RWPE2 (cell line): ENCODE data around the gene IFI27.
A peak's percentile ranks its signal among the peaks of the same experiment; 100 is the strongest.

ENCODE experiments used
- ATAC-seq: fragments of 200-7000 bp; cut with Tn5 transposase; 3 replicates; pipeline ENCODE4 v1.9.1; 2021; ENCODE audit warnings: low read depth
- DNase-seq: peaks from one replicate; pipeline ENCODE4 v3.0.0-alpha.2; 2020; ENCODE audit warnings: low spot score
- H3K27ac ChIP-seq: fragments of 450-650 bp; 2 replicates; pipeline ENCODE4 v1.5.1; 2017; ENCODE audit warnings: mild to moderate bottlenecking; ENCODE audit not compliant: poor library complexity, severe bottlenecking
- H3K27me3 ChIP-seq: fragments of 250-450 bp; sonication (Bioruptor Pico); 2 replicates; pipeline ENCODE4 v1.5.1; 2021; ENCODE audit warnings: mild to moderate bottlenecking, moderate library complexity; ENCODE audit not compliant: insufficient read depth, poor library complexity, severe bottlenecking
- H3K36me3 ChIP-seq: fragments of 250-450 bp; sonication (Bioruptor Pico); 2 replicates; pipeline ENCODE4 v1.5.1; 2020; ENCODE audit warnings: low read depth, mild to moderate bottlenecking, moderate library complexity
- H3K4me1 ChIP-seq: fragments of 250-450 bp; sonication (Bioruptor Pico); 2 replicates; pipeline ENCODE4 v1.5.1; 2021; ENCODE audit warnings: mild to moderate bottlenecking, moderate library complexity; ENCODE audit not compliant: insufficient read depth, poor library complexity, severe bottlenecking
- H3K4me3 ChIP-seq: fragments of 250-450 bp; sonication (Bioruptor Pico); 2 replicates; pipeline ENCODE4 v1.5.1; 2021; ENCODE audit warnings: mild to moderate bottlenecking, moderate library complexity; ENCODE audit not compliant: severe bottlenecking
- H3K9me3 ChIP-seq: fragments of 250-450 bp; sonication (Bioruptor Pico); 2 replicates; pipeline ENCODE4 v1.5.1; 2021; ENCODE audit warnings: mild to moderate bottlenecking, moderate library complexity; ENCODE audit not compliant: severe bottlenecking
- TF ChIP-seq, protein P1 (sequence below): fragments of 450-650 bp; IDR thresholded peaks from one replicate; pipeline ENCODE4 v1.5.1; 2017; ENCODE audit warnings: mild to moderate bottlenecking, moderate library complexity; ENCODE audit not compliant: poor library complexity, severe bottlenecking

The IFI27 gene

DNA sequence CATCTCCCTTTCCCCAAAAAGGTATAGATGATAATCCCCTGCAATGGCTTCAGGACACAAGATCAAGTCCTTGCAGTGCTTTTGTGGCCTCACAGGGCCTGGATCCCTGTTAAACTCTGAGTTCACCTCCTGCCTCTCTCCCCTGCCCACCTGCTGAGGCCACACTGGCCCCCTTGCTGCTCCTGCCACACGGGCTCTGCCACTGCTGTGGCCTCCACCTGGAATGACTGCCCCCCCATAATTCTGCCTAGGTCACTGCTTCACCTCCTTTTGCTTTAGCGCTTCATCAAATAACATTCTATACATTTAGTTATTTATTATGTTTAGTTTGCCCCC is 653 bp upstream of the IFI27 start:
- Histone ChIP-seq H3K4me3 (no peak overlapping the region), H3K27me3 (no peaks in the 10 kb centered on the region), H3K4me1 (peaks cover 7% of the 10 kb centered on the region), H3K9me3 (no peaks in the 10 kb centered on the region), H3K36me3 (no peaks in the 10 kb centered on the region), H3K27ac (no peak overlapping the region)
- ATAC-seq: no peak
- TF ChIP-seq, protein P1, sequence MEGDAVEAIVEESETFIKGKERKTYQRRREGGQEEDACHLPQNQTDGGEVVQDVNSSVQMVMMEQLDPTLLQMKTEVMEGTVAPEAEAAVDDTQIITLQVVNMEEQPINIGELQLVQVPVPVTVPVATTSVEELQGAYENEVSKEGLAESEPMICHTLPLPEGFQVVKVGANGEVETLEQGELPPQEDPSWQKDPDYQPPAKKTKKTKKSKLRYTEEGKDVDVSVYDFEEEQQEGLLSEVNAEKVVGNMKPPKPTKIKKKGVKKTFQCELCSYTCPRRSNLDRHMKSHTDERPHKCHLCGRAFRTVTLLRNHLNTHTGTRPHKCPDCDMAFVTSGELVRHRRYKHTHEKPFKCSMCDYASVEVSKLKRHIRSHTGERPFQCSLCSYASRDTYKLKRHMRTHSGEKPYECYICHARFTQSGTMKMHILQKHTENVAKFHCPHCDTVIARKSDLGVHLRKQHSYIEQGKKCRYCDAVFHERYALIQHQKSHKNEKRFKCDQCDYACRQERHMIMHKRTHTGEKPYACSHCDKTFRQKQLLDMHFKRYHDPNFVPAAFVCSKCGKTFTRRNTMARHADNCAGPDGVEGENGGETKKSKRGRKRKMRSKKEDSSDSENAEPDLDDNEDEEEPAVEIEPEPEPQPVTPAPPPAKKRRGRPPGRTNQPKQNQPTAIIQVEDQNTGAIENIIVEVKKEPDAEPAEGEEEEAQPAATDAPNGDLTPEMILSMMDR: no peak
- no peak for DNase-seq

DNA sequence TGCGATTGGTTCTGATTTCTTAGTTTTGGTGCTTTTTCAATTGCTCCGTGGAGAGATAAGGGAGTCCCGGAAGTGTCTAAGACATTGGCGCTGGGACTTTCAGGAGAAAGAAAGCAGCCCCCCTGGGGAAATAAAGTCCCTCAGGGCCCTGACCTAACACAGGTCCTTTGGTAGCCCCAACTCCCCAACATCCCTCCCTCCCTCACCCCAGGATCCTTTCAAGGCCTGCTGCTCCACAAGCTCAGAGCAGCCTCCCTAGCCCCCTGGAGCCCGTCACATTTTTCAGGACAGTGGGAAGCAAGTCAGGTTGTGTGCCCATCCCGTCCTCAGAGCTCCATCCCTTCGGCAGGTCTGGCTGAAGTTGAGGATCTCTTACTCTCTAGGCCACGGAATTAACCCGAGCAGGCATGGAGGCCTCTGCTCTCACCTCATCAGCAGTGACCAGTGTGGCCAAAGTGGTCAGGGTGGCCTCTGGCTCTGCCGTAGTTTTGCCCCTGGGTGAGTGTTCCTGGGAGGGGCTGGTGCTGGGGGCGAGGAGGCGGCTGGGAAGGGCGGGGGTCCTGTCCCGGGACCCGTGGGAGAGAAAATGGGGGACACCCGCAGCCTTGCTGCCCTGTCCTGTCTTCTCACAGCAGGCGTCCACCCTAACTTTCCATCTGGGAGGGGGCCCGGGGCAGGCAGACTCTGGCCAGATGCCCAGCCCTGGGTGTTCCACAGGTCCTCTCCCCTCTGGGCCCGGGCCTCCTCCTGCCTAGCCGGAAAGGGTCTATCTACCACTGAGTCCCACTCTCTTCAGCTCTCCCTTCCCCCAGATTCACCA is 950 bp downstream of the IFI27 start:
- Histone ChIP-seq H3K27me3 (no peaks in the 10 kb centered on the region), H3K27ac (no peak overlapping the region), H3K9me3 (no peaks in the 10 kb centered on the region), H3K36me3 (no peaks in the 10 kb centered on the region), H3K4me1 (peaks cover 7% of the 10 kb centered on the region), H3K4me3 (peak overlapping the region; percentile 26)
- DNase-seq (no peak), ATAC-seq (no peak)
- TF ChIP-seq, protein P1: no peak

DNA sequence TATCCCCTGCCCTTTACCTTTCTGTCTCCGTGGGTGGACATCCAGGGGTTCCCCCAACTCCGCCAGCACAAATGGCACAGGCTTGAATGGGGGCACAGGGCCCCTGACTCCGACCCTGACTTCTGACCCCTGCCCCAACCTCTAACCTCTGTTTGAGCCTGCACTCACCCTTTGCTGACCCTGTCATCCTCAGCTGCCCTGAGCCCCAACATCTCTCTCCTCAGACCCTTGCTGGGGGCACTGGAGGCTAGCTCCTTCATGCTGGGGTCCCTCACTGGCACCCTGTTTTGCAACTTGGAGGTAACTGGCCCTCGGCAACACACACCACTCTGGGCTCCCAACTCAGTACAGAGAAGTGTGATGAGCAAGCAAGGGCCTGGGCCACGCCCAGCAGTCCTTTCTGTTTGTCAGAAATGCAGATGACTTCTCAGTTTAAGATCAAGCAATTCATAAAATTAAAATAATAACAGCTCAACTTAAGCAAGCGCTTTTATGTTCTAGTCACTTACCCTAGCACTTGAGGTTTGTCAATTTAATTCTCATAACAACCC is 2.1 kb downstream of the IFI27 start:
- no peak for ATAC-seq
- H3K4me1 ChIP-seq: peaks cover 7% of the 10 kb centered on the region
- no peak overlapping the region for H3K27ac ChIP-seq
- H3K4me3 ChIP-seq: no peak overlapping the region
- DNase-seq: peak; percentile 37
- H3K9me3 ChIP-seq: no peaks in the 10 kb centered on the region
- H3K36me3 ChIP-seq: no peaks in the 10 kb centered on the region
- H3K27me3 ChIP-seq: no peaks in the 10 kb centered on the region
- TF ChIP-seq, protein P1: no peak

DNA sequence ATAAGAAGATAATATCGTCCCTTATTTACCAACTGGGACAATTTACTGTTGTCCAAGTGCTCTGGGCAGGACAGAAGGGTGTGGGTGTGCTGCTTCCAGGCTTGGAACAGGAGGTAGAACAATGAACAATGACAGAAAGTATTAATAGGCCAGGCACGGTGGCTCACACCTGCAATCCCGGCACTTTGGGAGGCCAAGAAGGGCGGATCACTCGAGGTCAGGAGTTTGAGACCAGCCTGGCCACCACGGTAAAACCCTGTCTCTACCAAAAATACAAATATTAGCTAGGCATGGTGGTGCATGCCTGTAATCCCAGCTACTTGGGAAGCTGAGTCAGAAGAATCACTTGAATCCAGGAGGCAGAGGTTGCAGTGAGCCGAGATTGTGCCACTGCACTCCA is 2.5 kb downstream of the IFI27 start:
- H3K9me3 ChIP-seq: no peaks in the 10 kb centered on the region
- DNase-seq (peak; percentile 17), ATAC-seq (no peak)
- H3K36me3 ChIP-seq: no peaks in the 10 kb centered on the region
- no peak overlapping the region for H3K4me3 ChIP-seq
- no peak overlapping the region for H3K27ac ChIP-seq
- H3K27me3 ChIP-seq: no peaks in the 10 kb centered on the region
- TF ChIP-seq, protein P1: no peak
- H3K4me1 ChIP-seq: peaks cover 7% of the 10 kb centered on the region

DNA sequence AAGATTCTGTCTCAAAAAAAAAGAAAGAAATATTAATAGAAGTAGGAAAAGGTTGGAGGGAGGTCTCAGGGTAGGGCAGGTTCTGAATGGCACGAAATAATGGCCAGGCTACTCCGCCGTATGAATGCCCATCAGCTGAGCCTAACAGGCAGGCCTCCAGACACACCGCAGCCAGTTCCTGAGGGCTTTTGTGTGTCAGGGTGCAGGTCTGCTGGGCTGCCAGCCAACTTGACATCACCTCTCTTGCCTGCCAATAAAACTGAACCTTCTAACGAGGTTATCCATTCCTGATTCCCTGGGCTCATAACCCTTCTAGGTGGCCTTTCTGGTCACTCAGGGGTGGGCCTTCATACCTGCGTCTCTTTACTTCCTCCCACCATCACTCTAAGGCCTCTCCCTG is 3.0 kb downstream of the IFI27 start:
- no peaks in the 10 kb centered on the region for H3K36me3 ChIP-seq
- ATAC-seq: no peak
- TF ChIP-seq, protein P1: no peak
- no peaks in the 10 kb centered on the region for H3K27me3 ChIP-seq
- H3K4me1 ChIP-seq: peaks cover 7% of the 10 kb centered on the region
- H3K27ac ChIP-seq: no peak overlapping the region
- H3K4me3 ChIP-seq: no peak overlapping the region
- no peaks in the 10 kb centered on the region for H3K9me3 ChIP-seq
- peak; percentile 39 for DNase-seq
